Activated B cell treated with CpG ODN at 0.5 μM for 24 hours (primary cell): ENCODE measurements around the gene EML1. TPM values are rescaled to one million over a fixed set of nuclear protein-coding genes. Genes with fewer than 3 reads are reported as not detected.

ENCODE experiments used
- ATAC-seq: fragments of 200-7000 bp; cut with Tn5 transposase; one replicate; pipeline ENCODE4 v1.10.0; 2021; ENCODE audit warnings: low read depth, mild to moderate bottlenecking, moderate library complexity
- CTCF ChIA-PET: fragments of 350-600 bp; sonication (Branson Sonifier 250); formaldehyde crosslinking; loops from one replicate; lab custom pipeline; 2021; ENCODE audit warnings: antibody characterized with exemption; lab: Charles Lee
- POLR2A ChIA-PET: fragments of 350-600 bp; sonication (Branson Sonifier 250); formaldehyde crosslinking; loops from one replicate; lab custom pipeline; 2021; ENCODE audit warnings: antibody characterized with exemption; lab: Charles Lee
- DNase-seq: peaks from one replicate; pipeline ENCODE4 v3.0.0; 2022
- H3K27ac Mint-ChIP-seq: one replicate; pipeline ENCODE4 v1.8.0; 2020; ENCODE audit warnings: mixed read lengths
- H3K27me3 Mint-ChIP-seq: one replicate; pipeline ENCODE4 v1.8.0; 2021; ENCODE audit warnings: mixed read lengths
- H3K36me3 Mint-ChIP-seq: one replicate; pipeline ENCODE4 v1.8.0; 2021; ENCODE audit warnings: low read depth, mixed read lengths
- H3K4me1 Mint-ChIP-seq: one replicate; pipeline ENCODE4 v1.8.0; 2021; ENCODE audit warnings: mixed read lengths
- H3K4me3 Mint-ChIP-seq: one replicate; pipeline ENCODE4 v1.8.0; 2020; ENCODE audit warnings: mild to moderate bottlenecking, mixed read lengths
- H3K9me3 Mint-ChIP-seq: one replicate; pipeline ENCODE4 v1.8.0; 2020; ENCODE audit warnings: mixed read lengths
- CTCF ChIP-seq: fragments of 200-600 bp; IDR thresholded peaks from one replicate; pipeline ENCODE4 v1.8.0; 2022; ENCODE audit warnings: antibody characterized with exemption, mild to moderate bottlenecking
- intact Hi-C: fragments of 100-400 bp; cut with micrococcal nuclease; formaldehyde crosslinking; loops from one replicate; pipeline ENCODE4 v1.15.1; 2024
- total RNA-seq: library from RNA; stranded (reverse); gene quantifications from 2 replicates; pipeline ENCODE4 v1.2.3, GENCODE V29; 2022

Gene EML1
- total RNA-seq, 1 donor from 2014 or later = not detected

GRCh38 chr14:99951085-99951484 is 157.9 kb downstream of the EML1 start:
- no peak for TF ChIP-seq CTCF
- Mint-ChIP-seq H3K27me3 (peaks cover 25% of the 10 kb centered on the region), H3K4me1 (peaks cover 10% of the 10 kb centered on the region), H3K4me3 (no peak overlapping the region), H3K9me3 (peaks cover 4% of the 10 kb centered on the region), H3K36me3 (no peaks in the 10 kb centered on the region), H3K27ac (no peak overlapping the region)
- ChIA-PET CTCF (no interaction called here), POLR2A (no interaction called here)
- ATAC-seq = no peak
- intact Hi-C loops = no loop called here
- no peak for DNase-seq

- POLR2A ChIA-PET = no interaction called here
Measured at GRCh38 chr14:99952039-99952438, 158.8 kb downstream of the EML1 start.

GRCh38 chr14:99952453-99952852 is 159.2 kb downstream of the EML1 start:
- ATAC-seq (no peak), DNase-seq (no peak)
- peaks cover 14% of the 10 kb centered on the region for H3K27me3 Mint-ChIP-seq
- H3K36me3 Mint-ChIP-seq = no peaks in the 10 kb centered on the region
- POLR2A ChIA-PET = no interaction called here
- no peak overlapping the region for H3K4me3 Mint-ChIP-seq
- H3K27ac Mint-ChIP-seq = no peak overlapping the region
- peaks cover 4% of the 10 kb centered on the region for H3K9me3 Mint-ChIP-seq
- no peak for TF ChIP-seq CTCF
- no peaks in the 10 kb centered on the region for H3K4me1 Mint-ChIP-seq
- intact Hi-C loops = no loop called here
- CTCF ChIA-PET = no interaction called here

More at GRCh38 chr14:99952039-99952438, 158.8 kb downstream of the EML1 start:
- Mint-ChIP-seq H3K4me3 (no peak overlapping the region), H3K36me3 (no peaks in the 10 kb centered on the region), H3K4me1 (peaks cover under 1% of the 10 kb centered on the region), H3K9me3 (peaks cover 4% of the 10 kb centered on the region), H3K27ac (no peak overlapping the region), H3K27me3 (peaks cover 15% of the 10 kb centered on the region)
- no peak for TF ChIP-seq CTCF
- DNase-seq = no peak
- CTCF ChIA-PET = no interaction called here
- intact Hi-C loops = no loop called here
- no peak for ATAC-seq

- peaks cover 4% of the 10 kb centered on the region for H3K9me3 Mint-ChIP-seq
- H3K36me3 Mint-ChIP-seq = no peaks in the 10 kb centered on the region
- no peak overlapping the region for H3K27ac Mint-ChIP-seq
- H3K4me3 Mint-ChIP-seq = no peak overlapping the region
- no peaks in the 10 kb centered on the region for H3K4me1 Mint-ChIP-seq
- no peak for DNase-seq
- peaks cover 10% of the 10 kb centered on the region for H3K27me3 Mint-ChIP-seq
- POLR2A ChIA-PET = no interaction called here
- CTCF ChIA-PET = no interaction called here
- intact Hi-C loops = no loop called here
- TF ChIP-seq CTCF = no peak
- ATAC-seq = no peak
Measured at GRCh38 chr14:99955826-99956455, 162.7 kb downstream of the EML1 start.

GRCh38 chr14:99958380-99958779 is 165.2 kb downstream of the EML1 start:
- no peak overlapping the region for H3K27ac Mint-ChIP-seq
- H3K9me3 Mint-ChIP-seq = peaks cover under 1% of the 10 kb centered on the region
- intact Hi-C loops = no loop called here
- no peak overlapping the region for H3K4me3 Mint-ChIP-seq
- POLR2A ChIA-PET = no interaction called here
- CTCF ChIA-PET = no interaction called here
- no peaks in the 10 kb centered on the region for H3K36me3 Mint-ChIP-seq
- H3K27me3 Mint-ChIP-seq = peaks cover 14% of the 10 kb centered on the region
- H3K4me1 Mint-ChIP-seq = no peaks in the 10 kb centered on the region
- TF ChIP-seq CTCF = no peak
- ATAC-seq (no peak), DNase-seq (no peak)
